ENCODE results near the gene HNRNPL.

HNRNPL gene

GRCh38 chr19:38845374-38846024 is 4.3 kb downstream of the HNRNPL start:
- no peak for DNase-seq (ENCODE audit: low spot score)

GRCh38 chr19:38844093-38844686 is 5.6 kb downstream of the HNRNPL start:
- DNase-seq (ENCODE audit: low spot score), result no peak

DNA sequence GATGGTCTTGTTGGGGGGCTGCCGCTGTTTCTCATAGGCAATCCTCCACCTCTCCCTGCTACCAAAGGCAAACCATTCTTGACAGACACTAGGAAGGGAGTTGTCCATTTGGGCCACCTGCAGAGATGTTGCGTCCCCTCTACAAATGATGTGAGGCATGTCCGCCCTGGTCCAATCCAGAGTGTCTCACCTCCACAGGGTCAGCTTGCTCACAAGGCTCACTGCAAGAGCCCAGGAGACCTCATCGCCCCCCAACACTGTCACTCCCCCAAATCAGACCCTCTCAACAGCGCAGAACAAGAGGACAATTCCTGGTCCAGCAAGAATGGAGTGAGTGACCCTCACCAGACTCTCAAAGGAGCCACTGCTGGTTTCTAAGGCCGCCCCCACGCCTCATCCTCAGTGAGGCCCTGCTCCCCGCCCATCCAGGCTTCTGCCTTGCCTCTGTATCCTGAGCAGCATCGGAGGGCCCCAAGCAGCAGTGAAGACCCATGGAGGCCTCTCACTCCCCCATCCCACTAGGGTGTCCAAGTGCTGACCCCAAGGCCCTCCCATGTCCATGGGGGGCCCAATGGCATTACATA is 6.5 kb downstream of the HNRNPL start:
- no peak for DNase-seq (ENCODE audit: low spot score)

- DNase-seq (ENCODE audit: low spot score), result no peak
Measured at GRCh38 chr19:38842439-38843174, 7.2 kb downstream of the HNRNPL start.

DNA sequence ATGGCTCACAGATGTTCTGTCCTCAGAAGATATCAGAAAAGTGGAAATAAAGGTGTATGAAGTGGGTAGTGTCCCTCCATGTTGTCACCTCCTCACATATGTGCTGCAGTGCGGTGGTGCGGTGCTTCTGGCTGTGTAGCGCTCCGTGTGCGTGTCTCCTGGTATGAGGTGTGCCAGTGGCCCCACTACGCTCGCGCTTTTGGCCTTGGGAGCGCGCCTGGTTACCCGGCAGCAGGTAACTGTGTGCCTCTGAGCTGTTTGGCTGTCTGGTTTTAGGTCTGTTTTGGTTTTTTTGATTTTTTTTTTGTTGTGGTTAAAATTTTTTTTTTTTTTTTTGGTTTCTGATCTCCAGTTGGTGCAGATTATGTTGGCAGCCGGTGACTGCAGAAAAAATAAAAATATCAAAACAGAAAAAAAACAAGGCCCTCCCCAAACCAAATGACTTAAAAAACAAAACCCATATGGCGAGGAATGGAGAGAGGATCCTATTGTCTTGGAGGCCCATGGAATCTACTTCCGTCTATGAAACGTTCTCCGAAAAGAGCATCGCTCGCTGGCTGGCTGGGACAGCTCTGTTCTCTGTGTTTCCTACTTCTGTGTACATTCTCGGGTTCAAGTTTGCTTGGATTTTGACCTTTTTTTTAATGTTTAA is 7.9 kb downstream of the HNRNPL start:
- no peak for DNase-seq (ENCODE audit: low spot score)

- DNase-seq (ENCODE audit: low spot score), result no peak
Measured at GRCh38 chr19:38841180-38841766, 8.5 kb downstream of the HNRNPL start.

GRCh38 chr19:38840583-38840968 is 9.2 kb downstream of the HNRNPL start:
- DNase-seq (ENCODE audit: low spot score), result no peak

DNA sequence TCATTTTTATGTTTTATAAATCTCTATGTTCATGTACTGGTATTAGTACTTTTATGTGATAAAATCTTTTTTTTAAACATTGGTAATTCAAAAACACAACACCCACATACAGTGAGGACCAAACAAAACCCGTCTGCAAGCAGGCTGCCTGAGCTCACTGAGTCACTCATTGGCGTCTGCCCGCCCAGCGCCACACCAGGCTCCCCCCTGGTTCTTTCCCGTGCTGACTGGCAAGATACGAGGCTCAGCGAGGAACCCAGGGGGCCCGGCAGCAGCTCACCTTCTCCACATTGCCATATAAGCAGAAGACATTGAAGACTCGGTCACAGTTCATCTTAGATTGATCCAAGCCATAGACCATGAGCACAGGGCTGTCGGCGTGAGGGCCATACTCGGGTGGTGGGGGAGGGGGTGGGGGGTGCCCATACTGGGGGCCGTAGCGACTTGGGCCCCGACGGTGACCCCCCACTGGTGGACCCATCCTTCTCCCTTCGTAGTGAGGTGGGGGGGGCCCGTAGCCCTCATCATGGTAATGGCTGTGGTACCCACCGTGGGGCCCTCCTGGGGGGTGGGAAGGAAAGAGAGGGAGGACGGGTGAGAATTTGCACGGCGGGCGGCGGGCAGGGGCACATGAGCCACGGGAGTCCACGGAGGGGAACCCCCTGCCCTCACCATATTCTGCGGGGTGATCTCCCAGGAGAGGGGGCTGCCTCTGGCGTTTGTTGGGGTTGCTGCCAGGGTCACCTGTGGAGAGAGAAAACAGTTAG is 9.8 kb downstream of the HNRNPL start:
- no peak for DNase-seq (ENCODE audit: low spot score)

- no peak for DNase-seq (ENCODE audit: low spot score)
Measured at GRCh38 chr19:38838986-38839761, 10.6 kb downstream of the HNRNPL start.

DNA sequence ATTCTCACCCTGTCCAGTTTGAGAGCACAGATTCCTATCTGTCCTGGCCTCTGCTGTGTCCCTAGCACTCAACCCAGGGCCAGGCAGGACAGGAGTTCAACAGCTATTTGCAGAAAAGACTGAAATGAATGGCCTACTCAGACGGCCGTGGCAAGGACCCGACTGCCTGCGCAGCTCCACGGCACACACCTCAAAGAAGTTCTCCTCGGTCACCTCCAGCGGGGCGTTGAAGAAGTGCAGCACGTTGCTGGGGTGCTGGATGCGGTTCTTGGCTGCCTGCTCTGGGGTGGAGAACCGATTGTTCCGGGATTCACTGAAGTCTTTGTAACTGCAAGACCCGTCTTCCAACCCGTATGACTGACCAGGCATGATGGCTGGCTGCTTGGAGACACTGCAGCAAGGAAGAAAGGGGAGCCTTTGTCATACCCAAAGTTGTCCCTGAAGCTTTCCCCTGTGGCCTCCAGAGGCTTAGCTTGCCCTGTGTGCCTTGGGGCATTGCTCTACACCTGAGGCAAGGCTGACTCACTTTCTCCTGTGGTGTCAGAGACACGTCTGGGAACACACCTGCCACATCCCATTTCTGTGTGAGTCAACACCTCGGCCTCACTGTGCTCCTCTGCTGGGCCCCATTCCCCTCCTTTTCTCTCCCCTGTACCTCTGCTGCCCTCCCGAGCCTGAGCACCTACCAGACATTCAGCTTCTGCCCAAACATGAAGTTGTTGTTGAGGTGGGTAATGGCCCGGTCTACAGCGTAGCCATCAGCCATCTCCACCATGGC is 11.4 kb downstream of the HNRNPL start:
- peak; percentile 8 for DNase-seq (ENCODE audit: low spot score)

DNA sequence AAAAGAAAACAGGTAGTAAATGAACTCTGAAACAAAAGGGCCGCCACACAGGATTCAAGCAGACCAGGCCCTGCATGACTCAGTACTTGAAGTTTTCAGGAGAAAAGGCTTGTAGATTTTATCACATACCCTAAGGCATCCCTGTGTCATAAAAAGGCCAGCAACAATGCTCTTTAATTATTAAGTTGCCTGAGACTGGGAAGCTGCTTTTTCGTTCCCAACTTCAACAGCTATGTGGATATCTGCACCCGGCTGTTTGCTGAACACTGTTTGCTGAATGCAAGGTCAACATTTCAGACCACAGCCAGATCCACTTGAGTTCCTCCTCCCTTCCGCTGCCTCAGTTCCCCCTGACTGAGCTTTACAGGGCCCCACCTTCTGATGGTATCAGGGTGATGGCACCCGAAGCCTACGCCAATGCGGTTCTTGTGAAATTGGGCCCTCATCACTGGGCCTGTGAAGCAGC is 12.1 kb downstream of the HNRNPL start:
- peak; percentile 16 for DNase-seq (ENCODE audit: low spot score)

- DNase-seq (ENCODE audit: low spot score), result peak; percentile 3
Measured at GRCh38 chr19:38836983-38837626, 12.7 kb downstream of the HNRNPL start.

- peak; percentile 4 for DNase-seq (ENCODE audit: low spot score)
Measured at GRCh38 chr19:38836159-38836982, 13.4 kb downstream of the HNRNPL start.

DNA sequence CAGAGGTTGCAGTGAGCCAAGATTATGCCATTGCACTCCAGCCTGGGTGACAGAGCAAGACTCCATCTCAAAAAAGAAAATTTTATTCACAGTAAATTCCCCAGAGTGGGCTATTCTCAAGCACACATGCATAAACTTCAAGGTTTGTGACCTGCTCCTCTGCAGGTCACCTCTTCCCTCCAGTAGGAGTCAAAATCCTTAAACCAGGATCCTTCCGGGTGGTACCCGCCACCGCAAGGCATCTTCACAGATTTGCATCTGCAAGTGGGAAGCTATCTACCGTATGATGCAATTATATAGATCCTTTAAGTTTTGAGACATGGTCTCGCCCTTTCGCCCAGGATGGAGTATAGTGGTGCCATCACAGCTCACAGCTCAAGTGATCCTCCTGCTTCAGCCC is 15.2 kb downstream of the HNRNPL start:
- no peak for DNase-seq (ENCODE audit: low spot score)

DNA sequence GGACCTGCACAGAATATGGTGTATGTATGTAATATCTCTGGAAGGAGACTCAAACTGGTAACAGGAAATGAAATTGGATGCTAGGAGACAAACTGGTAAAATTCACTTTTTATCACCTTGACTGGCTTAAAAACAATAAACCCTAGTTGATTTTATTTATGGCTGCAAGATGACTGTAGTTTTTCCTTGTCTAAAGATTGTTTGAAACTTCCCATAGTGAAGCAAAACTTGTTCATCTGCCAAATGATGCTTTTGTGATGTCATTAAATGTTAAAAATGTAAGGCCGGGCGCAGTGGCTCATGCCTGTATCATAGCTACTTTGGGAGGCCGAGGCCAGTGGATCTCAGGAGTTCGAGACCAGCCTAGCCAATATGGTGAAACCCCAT is 15.7 kb downstream of the HNRNPL start:
- no peak for DNase-seq (ENCODE audit: low spot score)

DNA sequence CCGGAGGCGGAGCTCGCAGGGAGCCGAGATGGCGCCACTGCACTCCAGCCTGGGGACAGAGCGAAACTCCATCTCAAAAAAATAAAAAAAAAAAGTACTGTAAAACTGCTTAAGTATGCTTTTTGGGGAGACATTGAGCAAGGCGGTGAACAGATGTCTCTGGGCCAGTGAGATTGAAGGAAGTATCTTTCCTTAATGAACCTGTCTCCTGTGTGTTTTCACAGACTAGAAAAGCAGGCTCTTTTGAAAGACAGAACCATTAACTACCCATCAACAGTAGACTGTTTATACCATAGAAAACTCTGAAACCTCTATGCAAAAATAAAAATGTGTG is 16.7 kb downstream of the HNRNPL start:
- no peak for DNase-seq (ENCODE audit: low spot score)

DNA sequence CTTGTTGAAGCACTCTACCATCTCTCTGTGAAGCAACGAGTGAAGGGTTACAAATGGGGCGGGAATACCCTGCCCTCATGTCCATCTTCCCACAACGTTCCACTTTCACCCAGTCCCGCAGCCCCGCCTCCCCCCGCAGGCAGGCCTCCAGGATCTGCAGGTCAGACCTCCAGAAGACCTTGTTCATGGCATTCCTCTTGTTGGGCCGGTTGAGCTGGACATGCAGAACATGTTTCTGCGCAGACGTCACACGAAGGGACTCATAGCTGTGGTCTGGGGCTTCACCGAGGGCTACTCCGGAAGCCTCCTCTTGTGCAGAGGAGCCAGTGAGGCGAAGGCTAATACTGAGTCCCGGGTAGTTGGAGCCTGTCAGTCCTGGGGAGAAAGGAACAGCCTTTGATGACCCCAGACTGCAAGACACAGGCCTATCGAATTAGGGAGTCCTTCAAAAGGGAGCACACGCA is 18.6 kb downstream of the HNRNPL start:
- DNase-seq (ENCODE audit: low spot score), result peak; percentile 85

DNA sequence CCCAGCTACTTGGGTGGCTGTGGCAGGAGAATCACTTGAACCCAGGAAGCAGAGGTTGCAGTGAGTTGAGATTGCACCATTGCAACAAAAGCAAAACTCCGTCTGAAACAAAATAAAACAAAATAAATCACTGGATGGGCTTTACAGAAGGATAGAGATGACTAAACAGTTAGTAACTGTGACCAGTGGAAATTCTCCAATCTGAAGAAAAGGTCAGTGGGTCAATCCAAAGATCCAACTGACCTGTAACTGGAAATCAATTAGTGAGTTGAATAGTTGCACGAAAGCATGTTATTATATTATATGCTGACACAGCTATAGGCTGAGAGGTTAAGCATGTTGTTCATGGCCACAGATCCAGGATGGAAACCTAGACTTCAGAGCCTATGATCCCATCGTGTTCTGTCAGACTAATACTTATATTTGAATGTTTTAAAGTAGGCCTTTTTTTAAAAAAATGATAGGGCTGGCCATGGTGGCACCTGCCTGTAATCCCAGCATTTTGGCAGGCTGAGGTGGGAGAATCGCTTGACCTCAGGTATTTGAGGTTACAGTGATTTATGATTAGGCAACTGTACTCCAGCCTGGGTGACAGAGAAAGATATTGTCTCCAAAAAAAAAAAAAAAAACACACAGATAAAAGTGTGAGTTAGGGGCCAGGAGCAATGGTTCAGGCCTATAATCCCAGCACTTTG is 19.6 kb downstream of the HNRNPL start:
- no peak for DNase-seq (ENCODE audit: low spot score)
